Inflammatory macrophage treated with lipopolysaccharide for 1 hour (primary cell): ENCODE data around the gene HADHA.
A peak's percentile ranks its signal among the peaks of the same experiment; 100 is the strongest.

Experiments used
- DNase-seq, 2 donors: peaks; one replicate each; pipeline ENCODE4 v3.0.0-alpha.2; 2020 to 2022

HADHA gene

DNA sequence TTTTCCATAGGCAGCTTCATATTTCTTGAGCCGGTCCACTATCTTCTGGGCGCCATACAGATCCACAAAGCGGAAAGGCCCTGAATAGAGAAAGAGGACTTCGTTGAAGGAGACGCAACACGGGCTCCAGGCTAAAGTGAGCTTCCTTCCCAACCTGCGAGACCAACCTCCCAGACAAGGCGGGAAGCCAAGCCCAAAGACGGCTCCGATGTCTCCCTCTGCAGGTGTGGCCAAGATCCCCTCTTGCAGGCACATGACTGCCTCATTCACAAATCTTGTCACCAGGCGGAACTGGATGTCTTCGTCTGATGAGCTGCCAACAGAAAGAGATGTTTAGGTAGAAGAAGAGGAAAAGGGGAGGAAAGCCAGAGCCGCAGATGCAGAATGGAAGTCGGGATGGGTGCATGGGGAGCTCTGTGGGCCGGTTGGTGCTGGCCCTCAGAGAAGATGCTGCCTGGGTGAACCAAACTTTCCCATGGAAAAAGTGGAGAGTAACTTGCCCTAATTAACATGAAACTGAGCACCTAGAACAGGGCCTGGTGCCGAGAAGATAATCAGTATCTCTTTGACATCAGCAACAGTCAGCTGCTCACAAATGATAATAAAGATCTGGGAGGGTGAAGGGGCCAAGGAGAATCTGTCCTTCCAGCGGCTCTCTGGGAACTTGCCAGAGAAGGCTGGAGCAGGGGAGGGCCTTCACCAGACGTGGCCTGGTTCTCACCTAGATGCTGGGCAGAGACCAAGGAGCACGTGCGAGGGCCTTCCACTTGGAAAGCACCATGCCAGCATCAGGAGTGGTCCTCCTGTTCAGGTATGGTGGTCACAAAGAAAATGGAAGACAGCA is 52.9 kb downstream of the HADHA start:
- DNase-seq: no peak

DNA sequence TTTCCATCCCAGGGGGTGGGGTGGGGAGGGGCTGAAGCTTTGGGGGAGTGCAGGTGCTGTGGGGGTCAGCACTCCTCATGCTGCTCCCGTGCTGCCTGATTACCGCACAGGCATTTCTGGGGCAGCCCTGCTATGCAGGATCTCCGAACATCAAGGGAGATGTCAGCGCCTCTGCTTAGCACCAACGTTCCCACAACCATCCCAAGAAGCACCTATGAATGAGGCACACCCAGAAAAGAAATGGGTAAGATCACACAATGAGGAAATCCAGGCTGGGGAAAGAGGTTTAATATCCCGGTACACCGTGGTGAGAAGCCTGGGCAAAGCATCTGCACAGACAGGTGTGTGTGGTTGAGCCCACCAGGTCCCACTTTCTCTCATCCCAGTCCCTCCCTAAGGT is 54.1 kb downstream of the HADHA start:
- no peak for DNase-seq

DNA sequence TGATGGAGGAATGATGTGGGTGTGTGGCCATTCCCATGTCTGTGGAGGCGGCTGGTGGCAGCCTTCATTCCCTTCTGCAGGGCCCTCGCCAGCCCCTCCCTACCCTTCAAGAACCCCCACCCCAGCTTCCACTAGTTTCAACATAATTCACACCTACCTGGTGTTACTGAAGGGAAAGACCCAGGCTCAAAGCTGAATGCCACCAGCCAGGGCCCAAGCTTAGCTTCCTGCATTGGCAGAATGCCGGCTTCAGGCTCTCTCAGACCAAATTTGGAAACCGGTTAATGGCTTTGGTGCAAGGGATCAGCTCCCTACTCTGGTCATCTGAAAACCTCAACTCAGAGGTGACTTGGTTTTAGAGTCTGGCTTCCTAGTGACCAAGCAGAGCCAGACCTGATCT is 54.7 kb downstream of the HADHA start:
- DNase-seq: no peak

DNA sequence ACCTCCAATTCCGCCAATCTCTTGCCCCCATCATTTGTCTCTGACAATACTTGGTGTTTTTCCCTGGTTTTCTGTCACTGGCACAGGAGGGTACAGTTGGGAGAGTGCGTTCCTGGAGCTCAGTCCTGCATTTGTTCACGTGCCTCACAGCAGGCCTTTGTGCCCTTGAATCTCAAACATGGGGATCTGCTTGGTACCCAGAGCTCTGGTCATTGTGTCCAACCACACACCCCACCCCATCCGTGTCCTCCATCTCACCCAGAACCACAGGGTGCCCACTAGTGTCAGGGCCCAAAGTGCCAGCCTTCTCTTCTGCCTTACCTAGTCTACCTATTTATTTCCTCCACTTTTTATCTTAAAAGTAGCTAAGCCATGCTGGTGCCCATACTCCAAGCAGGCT is 55.3 kb downstream of the HADHA start:
- DNase-seq: no peak

DNA sequence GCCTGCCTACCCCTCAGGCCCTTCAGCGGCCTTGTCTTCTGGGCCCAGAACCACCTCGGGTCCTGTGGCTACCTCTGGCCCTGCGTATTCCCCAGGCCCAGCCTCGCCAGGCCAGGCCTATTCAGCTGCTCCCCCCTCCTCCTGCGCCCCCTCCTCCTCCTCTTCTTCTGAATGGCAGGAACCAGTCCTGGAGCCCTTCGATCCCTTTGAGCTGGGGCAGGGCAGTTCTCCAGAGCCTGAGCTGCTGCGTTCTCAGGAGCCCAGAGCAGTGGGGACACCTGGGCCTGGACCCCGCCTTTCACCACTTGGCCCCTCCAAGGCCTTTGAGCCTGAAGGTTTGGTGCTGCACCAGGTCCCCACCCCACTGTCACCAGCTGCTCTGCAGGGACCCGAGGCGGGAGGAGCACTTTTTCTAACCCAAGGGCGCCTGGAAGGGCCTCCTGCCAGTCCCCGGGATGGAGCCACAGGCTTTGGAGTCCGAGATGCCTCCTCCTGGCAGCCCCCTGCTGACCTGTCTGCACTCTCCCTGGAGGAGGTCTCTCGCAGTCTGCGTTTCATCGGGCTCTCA is 56.8 kb downstream of the HADHA start:
- DNase-seq: no peak

DNA sequence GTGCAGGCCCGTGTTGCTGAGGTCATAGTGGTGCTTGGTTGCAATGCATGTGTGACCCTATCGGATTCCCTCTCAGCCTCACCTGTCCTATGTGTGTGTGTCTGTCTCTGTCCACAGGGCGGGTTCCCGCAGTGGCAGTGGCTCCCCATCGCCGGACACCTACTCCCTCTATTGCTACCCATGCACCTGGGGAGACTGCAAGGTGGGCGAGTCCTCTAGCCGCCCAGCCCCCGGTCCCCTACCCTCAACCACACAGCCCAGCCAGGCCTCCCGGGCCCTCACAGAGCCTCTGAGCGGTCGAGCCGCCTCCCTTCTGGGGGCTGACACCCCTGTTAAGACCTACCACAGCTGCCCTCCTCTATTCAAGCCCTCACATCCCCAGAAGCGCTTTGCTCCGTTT is 57.3 kb downstream of the HADHA start:
- DNase-seq: no peak

DNA sequence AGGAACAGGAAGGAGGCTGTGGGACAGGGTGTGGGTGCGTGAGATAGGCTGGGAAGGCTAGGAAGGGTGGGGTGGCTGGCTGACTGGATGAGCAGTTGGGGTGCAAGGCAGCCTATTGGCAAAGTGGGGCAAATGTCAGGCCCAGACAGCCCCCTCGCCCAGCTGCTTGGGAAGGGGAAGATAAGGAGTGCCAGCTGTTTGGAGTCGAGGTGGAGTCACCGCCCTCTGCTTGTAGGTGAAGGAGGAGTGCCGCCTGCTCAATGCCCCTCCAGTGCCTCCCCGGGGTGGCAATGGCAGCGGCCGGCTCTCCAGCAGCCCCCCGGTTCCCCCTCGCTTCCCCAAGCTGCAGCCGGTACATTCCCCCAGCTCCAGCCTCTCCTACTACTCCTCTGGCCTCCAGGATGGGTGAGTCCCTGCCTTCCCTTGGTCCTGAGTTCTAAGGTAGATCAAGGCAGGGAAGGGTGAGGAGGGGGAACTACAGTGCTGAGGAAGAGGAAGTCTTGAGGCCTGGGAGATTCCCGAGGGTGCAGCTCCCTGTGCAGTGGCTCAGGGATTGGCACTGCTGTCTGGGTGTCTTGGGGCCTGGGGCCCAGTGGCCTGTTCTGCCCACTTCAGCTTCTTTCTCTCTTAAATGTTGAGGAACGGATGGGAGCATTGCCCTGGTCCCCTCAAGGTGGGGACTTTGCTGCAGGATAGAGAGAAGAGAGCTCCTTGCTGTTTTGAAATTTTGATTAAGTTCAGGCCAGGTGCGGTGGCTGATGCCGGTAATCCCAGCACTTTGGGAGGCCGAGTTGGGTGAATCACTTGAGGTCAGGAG is 58.3 kb downstream of the HADHA start:
- DNase-seq: peak; percentile 15 to 20

DNA sequence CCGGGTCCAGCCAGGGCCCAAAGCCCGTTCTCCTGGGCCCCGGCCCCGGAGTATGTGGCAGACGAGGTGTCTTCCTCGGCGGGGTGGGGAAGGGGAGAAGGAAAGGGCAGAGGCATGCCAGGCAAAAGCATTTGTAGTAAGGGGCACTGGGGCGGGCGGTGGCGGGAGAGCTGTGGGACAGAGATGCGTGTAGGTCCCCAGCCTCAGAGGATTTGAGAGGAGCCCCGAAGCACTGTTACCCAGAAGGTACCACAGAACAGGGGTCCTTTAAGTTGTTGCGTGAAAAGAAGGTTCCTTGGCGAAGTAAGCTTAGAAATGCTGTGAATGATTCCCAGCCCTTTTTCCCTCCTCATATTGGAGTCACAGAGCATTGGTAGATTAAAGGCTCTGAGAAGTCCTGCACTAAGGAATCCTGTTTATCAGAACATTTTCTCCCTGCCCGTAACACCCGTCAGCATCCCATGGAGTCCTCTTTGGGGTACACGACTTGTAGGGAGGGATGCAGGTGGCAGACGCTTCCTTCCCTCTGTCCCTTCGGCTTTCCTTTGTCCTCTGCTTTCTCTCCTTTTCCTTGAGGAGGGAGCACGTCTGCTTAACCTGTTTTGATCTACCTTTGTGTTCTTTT is 59.0 kb downstream of the HADHA start:
- no peak for DNase-seq

DNA sequence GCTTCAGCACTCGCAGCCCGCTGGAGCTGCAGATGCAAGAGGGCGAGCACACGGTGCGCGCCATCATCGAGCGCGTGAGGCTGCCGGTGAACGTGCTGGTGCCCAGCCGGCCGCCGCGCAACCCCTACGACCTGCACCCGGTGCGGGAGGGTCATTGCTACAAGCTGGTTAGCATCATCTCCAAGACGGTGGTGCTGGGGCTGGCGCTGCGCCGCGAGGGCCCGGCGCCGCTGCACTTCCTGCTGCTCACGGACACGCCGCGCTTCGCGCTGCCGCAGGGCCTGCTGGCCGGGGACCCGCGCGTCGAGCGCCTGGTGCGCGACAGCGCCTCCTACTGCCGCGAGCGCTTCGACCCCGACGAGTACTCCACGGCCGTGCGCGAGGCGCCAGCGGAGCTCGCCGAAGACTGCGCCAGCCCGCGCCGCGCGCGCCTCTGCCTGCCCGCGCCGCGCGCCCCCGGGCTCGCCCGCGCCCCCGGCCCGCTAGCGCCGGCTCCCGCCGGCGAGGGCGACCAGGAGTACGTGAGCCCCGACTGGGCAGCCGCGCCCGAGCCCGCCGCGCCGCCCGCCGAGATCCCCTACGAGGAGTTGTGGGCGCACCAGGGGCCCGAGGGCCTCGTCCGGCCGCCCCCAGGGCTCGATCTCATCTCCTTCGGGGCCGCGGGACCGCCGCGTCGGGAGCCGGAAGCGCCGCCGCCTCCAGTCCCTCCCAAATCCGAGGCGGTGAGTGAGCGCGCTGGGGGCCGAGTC is 59.7 kb downstream of the HADHA start:
- DNase-seq: peak; percentile 73 to 86

DNA sequence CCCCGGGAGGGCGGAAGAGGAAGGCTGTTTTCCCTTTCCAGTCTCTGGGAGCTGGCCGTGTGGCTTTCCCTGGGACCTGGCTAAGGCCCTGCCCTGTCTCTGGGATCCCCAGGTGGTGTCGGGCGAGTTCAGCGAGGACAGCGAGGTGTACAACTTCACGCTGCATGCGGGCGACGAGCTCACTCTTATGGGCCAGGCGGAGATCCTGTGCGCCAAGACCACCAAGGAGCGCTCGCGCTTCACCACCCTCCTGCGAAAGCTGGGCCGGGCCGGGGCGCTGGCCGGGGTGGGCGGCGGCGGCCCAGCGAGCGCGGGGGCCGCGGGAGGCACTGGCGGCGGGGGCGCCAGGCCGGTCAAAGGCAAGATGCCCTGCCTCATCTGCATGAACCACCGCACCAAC is 60.3 kb downstream of the HADHA start:
- DNase-seq: no peak

DNA sequence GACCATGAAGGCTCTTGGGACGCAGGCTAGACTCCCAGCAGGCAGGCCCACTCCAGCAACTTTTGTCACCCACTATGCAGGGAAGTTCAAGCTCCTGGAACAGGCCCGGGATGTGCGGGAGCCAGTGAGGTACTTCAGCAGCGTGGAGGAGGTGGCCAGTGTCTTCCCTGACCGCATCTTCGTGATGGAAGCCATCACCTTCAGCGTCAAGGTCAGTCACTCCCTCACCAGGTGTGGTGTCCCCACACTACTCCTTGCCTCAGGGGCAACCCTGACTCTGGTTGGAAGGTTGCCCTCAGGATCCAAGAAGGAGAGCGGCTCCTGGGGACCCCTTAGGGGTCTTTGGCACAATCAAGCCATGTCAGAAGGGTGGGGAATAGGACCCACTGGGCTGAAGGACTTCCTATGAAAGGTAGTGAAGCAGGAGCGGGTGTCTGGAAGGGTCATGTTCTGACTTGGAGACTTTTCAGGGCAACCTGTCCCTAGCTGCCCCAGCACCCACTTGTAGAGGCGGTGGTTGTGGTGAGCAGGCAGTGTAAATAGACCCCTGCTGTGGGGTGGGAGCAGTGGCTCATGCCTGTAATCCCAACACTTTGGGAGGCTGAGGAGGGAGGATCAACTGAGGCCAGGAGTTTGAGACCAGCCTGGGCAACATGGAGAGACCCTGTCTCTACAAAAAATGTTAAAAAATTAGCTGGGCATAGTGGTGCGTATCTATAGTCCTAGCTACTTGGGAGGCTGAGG is 61.4 kb downstream of the HADHA start:
- no peak for DNase-seq

DNA sequence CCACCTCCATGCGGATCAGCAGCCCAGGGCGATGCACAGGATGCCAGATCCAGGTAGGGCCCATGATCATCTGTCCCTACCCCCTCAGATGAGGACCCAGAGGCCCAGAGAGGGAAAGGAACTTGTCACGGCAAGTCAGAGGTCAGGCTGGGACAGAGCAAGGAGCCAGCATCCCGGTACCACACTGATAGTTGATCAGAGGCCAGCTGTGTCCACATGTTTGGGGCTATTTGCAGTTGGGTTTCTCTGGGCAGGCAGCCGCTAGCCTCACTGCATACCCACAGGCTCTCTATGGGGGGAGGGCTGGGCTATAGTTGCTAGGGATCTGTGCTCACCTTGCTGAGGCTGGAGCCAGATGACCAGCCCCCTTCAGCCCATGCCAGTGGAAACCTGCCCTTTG is 62.0 kb downstream of the HADHA start:
- no peak for DNase-seq

DNA sequence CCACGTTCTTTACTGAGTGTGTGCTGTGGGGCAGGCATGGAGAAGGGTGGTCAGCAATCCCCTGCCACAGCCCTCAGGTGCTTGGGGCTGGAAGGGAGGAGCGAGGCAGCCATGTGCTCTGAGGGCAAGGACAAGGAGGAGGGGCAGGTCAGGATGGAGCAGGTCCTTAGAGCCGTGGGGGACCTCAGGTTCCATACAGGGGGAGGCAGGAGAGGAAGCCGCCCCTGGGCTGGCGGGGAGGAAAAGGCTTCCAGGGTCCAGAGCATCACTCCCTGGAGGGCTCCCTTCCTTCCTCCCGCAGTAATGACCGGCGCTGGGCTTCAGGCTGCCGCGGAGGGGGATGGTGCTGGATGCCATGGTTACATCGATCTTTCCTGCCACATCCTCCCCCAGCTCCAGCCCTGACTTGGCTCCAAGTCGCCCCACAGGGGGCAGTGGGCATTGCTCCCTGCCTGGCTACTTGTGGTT is 65.0 kb downstream of the HADHA start:
- DNase-seq: no peak

DNA sequence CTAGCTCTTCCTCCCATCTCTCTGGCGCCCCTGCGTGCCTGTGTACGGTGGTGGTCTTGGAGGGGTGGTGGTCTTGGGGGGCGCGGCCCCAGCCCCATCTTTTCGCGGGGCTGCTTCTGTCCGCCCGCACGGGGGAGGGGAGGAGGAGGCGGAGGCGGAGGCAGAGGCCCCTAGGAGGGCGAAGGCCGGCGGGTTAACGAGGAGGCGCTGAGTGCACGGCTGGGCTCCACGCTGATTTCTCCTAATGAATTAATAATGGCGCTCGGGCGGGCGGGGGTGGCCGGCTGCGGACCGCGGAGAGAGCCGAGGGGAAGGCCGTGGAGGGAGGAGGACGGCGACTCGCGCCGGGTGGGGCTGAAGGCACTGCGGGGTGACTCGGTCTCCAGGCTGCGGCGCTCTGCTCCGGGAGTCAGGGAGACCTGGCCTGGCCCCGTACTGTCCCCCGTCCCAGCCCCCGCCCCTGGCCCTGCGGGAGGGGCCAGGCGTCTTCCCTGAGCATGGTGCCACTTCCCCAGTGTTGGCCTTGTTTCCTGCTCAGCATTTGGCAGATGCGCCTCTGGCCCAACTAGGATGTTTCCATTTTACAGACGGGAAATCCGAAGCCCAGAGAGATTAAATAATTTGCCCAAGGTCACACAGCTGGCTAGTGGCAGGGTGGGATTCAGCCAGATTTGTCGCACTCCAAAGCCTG is 65.5 kb downstream of the HADHA start:
- DNase-seq: peak in 1 of 2 donors; percentile 16

DNA sequence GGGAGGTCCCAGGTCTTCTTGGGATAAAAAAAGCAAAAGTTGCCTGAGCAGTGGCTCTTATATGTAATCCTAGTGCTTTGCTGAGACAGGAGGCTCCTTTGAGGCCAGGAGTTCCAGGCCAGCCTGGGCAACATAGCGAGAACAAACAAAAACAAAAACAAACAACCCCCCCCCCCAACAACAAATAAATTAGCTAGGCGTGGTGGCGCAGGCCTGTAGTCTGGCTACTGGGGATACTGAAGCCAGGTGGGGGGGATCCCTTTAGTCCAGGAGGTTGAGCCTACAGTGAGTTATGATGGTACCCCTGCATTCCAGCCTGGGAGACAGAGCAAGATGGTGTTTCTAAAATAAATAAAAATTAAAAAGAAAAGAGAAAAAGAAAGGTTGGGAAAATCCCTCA is 66.2 kb downstream of the HADHA start:
- no peak for DNase-seq

DNA sequence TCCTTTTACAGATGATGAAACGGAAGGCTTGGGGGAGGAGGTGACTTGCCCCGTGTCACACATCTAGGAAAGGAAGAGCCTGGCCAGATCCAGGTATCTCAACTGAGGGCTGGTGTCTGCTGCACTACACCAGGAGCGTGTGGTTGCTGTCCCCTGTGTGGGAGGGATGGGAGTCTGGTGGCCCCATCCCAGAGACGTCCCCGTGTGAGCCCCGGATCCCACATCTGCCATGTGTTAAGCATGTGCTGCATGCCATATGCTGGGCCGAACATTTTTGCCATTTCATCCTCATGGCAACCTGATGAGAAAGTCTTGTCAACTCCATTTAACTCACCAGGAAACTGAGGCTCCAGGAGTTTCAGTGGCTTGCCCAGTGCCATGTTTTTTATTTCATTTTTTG is 67.3 kb downstream of the HADHA start:
- DNase-seq: no peak

DNA sequence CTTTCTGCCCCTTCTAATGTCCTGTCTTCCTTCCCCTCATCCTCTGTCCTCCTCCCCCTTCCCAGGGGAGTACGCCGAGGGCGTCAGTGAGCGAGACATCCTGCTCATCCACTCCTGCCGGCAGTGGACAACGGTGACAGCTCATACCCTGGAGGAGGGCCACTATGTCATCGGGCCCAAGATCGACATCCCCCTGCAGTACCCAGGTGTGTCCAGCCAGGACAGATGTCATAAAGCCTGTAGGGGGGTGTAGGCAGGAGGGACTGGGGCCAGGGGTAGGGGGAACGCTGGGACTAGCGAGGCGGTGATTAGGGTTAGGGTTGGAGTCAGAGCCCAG is 68.2 kb downstream of the HADHA start:
- DNase-seq: no peak

DNA sequence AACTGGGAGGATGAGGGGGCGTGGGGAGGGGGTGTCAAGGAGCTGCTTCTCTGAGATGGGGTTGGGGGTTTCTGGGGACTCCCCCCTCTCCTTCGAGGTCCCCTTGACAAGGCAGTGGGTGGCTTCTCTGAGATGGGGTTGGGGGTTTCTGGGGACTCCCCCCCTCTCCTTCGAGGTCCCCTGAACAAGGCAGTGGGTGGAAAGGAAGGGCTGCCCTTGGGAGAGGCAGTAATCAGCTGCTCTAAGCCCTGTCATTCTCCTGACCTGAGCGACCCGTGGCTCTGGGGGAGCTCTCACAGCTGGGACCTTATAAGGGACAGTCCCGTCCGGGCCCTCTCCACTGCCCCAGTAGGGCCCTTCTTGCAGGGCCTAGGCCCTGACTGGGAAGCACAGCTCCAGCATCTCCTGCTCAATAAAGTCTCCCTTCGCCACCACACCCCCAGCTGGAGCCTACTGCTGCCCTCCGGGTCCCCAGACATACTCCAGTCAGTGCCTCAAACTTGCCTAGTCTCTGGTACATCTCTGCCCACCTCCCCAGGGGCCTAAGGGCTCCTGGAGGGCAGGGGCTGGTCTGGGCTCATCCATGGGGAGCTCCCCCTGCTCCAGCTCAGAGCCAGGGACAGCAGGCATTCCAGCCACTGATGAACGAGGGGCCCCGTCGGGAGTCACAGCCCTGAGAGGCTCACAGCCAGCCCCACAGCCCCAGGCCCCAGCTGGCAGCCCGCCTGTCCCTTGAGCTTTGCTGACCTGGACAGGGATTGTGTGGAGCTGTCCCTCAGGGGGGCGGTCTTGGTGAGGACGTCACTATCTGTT is 68.8 kb downstream of the HADHA start:
- DNase-seq: no peak

DNA sequence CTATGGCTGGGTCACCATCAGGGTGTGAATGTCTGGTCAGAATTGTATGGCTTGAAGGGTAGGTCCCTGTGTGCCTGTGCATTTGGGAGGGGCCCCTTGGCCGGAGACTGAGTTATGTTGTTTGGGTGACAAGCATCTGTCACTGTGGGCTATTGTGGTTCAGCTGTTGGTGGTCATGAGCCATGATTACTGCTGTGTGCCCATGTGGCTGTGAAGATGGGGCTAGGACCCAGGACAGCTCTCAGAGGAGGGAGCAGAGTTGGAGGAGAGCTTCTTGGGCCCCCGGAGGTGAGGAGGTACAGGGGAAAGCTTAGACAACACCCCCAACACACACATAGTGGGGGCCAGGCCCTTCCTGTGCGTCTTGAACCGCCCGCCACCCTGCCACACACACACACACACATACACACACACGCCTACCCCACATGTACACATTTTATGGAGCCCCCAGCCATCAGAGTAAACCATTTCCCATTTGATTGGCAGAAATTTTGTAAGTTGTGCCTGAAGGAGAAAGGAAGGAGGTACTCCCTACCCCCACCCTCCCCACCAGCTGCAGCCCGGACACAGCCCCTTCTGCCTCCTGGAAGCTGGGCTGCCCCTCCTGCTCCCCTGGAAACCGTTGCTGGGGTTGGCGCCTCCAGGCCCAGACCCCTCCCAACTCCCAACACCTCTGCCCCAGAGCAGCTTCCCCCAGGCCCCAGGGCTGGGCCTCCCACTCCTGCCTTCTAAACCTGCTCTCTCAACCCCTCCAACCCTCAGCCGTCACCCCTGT is 69.6 kb downstream of the HADHA start:
- no peak for DNase-seq
